Myocyte (in vitro differentiated cells): ENCODE data around the gene ATP2B3. TPM values are rescaled to one million over a fixed set of nuclear protein-coding genes. Genes with fewer than 3 reads are reported as not detected.

Experiments used
- total RNA-seq: library from RNA; depleted of rRNA; stranded (reverse); fragments of >200 nt; gene quantifications from 2 replicates; pipeline ENCODE4 v1.2.3, GENCODE V29; 2014

The ATP2B3 gene
- total RNA-seq, 1 donor from 2014 or later: 0.40 TPM

Other genes starting within 250 kb of the ATP2B3 start
- gene PNMA6F, start 195.9 kb upstream of the ATP2B3 start, total RNA-seq: not detected in 2 replicates
- 8.4 and 9.7 TPM in 2 replicates for gene ZNF275, start 183.5 kb upstream of the ATP2B3 start, total RNA-seq
- not detected in 2 replicates for gene PNMA6E, start 116.3 kb upstream of the ATP2B3 start, total RNA-seq
- gene ZFP92, start 106.2 kb upstream of the ATP2B3 start, total RNA-seq: 0.05 TPM in 1 of 2 replicates, not detected in the other
- gene TREX2, start 71.6 kb upstream of the ATP2B3 start, total RNA-seq: 0.78 and 1.5 TPM in 2 replicates
- gene HAUS7, start 47.1 kb upstream of the ATP2B3 start, total RNA-seq: 15.8 and 36.2 TPM in 2 replicates
- 0.94 and 1.1 TPM in 2 replicates for gene BGN, start 22.7 kb upstream of the ATP2B3 start, total RNA-seq
- gene CCNQ, start 81.5 kb downstream of the ATP2B3 start, total RNA-seq: 32.6 and 35.1 TPM in 2 replicates
- not detected in 2 replicates for gene DUSP9, start 129.6 kb downstream of the ATP2B3 start, total RNA-seq
- 1.1 and 2.1 TPM in 2 replicates for gene PNCK, start 156.2 kb downstream of the ATP2B3 start, total RNA-seq
- gene SLC6A8, start 170.3 kb downstream of the ATP2B3 start, total RNA-seq: 20.7 and 39.8 TPM in 2 replicates
- gene BCAP31, start 206.7 kb downstream of the ATP2B3 start, total RNA-seq: 150 and 162 TPM in 2 replicates
- 53.8 and 71.6 TPM in 2 replicates for gene ABCD1, start 207.2 kb downstream of the ATP2B3 start, total RNA-seq
- gene PLXNB3, start 246.6 kb downstream of the ATP2B3 start, total RNA-seq: 5.1 and 11.9 TPM in 2 replicates